Psoas muscle (tissue), 8 donors: ENCODE data around the gene CD46. TPM values are rescaled to one million over a fixed set of nuclear protein-coding genes. Genes with fewer than 3 reads are reported as not detected.

ENCODE experiments used
- ATAC-seq, 4 donors: fragments of 200-7000 bp; cut with Tn5 transposase; one replicate each; pipeline ENCODE4 v1.9.1; 2020; ENCODE audit warnings: moderate library complexity in 3 of 4, mild to moderate bottlenecking in 2 of 4
- DNase-seq, 2 donors: peaks; one replicate each; pipeline ENCODE4 v3.0.0-alpha.2; 2020
- H3K27ac ChIP-seq: fragments of 200-600 bp; one replicate; pipeline ENCODE4 v1.8.0; 2022
- H3K27me3 ChIP-seq, 3 donors: fragments of 200-600 bp in 1 of 3; one replicate each; pipeline versions ENCODE4 v1.6.1 to v1.8.0; 2013 to 2022; ENCODE audit warnings: low read length in 2 of 3, mild to moderate bottlenecking in 2 of 3, moderate library complexity in 1 of 3; ENCODE audit not compliant: insufficient read depth in 3 of 3
- H3K36me3 ChIP-seq, 2 donors: fragments of 200-600 bp in 1 of 2; one replicate each; pipeline versions ENCODE4 v1.6.1 to v1.8.0; 2013 to 2022; ENCODE audit warnings: low read depth in 1 of 2, mild to moderate bottlenecking in 1 of 2, moderate library complexity in 1 of 2; ENCODE audit not compliant: insufficient read depth in 1 of 2
- H3K4me1 ChIP-seq: fragments of 200-600 bp; one replicate; pipeline ENCODE4 v1.8.0; 2022
- H3K4me3 ChIP-seq: fragments of 200-600 bp; one replicate; pipeline ENCODE4 v1.8.0; 2022; ENCODE audit warnings: mild to moderate bottlenecking
- H3K9me3 ChIP-seq: fragments of 200-600 bp; one replicate; pipeline ENCODE4 v1.8.0; 2022
- CTCF ChIP-seq: fragments of 200-600 bp; IDR thresholded peaks from one replicate; pipeline ENCODE4 v1.8.0; 2022; ENCODE audit warnings: antibody characterized with exemption
- WGBS, 3 donors: extraction: QIAGEN DNeasy Blood & Tissue Kit; methylation state at CpG; one replicate each; pipeline versions ENCODE4 v1.1.6 to v1.1.7; 2013; 5-methylcytosine and 5-hydroxymethylcytosine counted together
- intact Hi-C, 2 donors: fragments of 100-400 bp; cut with DNase I; formaldehyde crosslinking; loops; one replicate each; pipeline versions ENCODE4 v1.11.0 to v1.14.2; 2022
- polyA plus RNA-seq, 3 donors: library from polyadenylated mRNA; stranded (reverse); fragments of 200-250 nt; gene quantifications; one replicate each; pipeline ENCODE4 v1.2.3, GENCODE V29; 2013
- total RNA-seq, 4 donors: library from RNA; stranded (reverse); fragmentation: NEBNext Ultra II Directional in 2 of 4; extraction: Animal tissue kit (Norgen Biotek cat#: 25700) in 2 of 4; gene quantifications; one replicate each; pipeline versions ENCODE4 v1.2.1 to v1.2.4, GENCODE V29; 2021 to 2023
- donor health status: healthy with polysubstance abuse.
- donor health status: DM: no; HTN: no; CAD: no; lungs with moderate emphysema.
- donor health status: Bipolar disorder and iron deficiency.
- donor health status: healthy.
- donor health status: DM: yes; HTN: yes; CAD: no.
- donor health status: DM: no; HTN: no; CAD: no.
- donor health status: DM: no; HTN: no; CAD: no.
- donor health status: DM: yes; HTN: yes; CAD: no.

Gene CD46
- total and polyA plus RNA-seq, 7 donors = 33.9 to 66.3 (median 44.1) TPM

GRCh38 chr1:207752456-207752998 lies 673 bp downstream of the CD46 start:
- no peak for TF ChIP-seq CTCF
- Histone ChIP-seq H3K36me3 (peaks cover 0 to 7% of the 10 kb centered on the region in 2 donors), H3K27ac (peak overlapping the region; percentile 78), H3K4me1 (peaks cover 41% of the 10 kb centered on the region), H3K27me3 (no peaks in the 10 kb centered on the region), H3K9me3 (no peaks in the 10 kb centered on the region), H3K4me3 (peak overlapping the region; percentile 76)
- DNase-seq = peak in 1 of 2 donors; percentile 17
- intact Hi-C loops = loop anchor here in 1 of 2 donors (5.0 kb wide), 1 partner anchor 45 kb away; no protein-coding TSS in a partner anchor
- WGBS, 3 donors = 1% methylated on average over 30 of the region's 30 CpGs
- ATAC-seq = peak; percentile 20 to 51 (median 47)

GRCh38 chr1:207753611-207754010 lies 1.8 kb downstream of the CD46 start:
- intact Hi-C loops = loop anchor here in 1 of 2 donors (5.0 kb wide), 1 partner anchor 44 kb away; no protein-coding TSS in a partner anchor
- no peak for DNase-seq
- Histone ChIP-seq H3K36me3 (peaks cover 0 to 18% of the 10 kb centered on the region in 2 donors), H3K4me1 (peaks cover 41% of the 10 kb centered on the region), H3K27me3 (no peaks in the 10 kb centered on the region), H3K4me3 (peak overlapping the region; percentile 76), H3K9me3 (no peaks in the 10 kb centered on the region), H3K27ac (no peak overlapping the region)
- TF ChIP-seq CTCF = no peak
- WGBS, 3 donors = 82 to 83% (median 82%) methylated on average over 7 of the region's 7 CpGs
- no peak for ATAC-seq

GRCh38 chr1:207754011-207754410 lies 2.2 kb downstream of the CD46 start:
- H3K27ac ChIP-seq = no peak overlapping the region
- ATAC-seq = no peak
- H3K4me1 ChIP-seq = peaks cover 41% of the 10 kb centered on the region
- TF ChIP-seq CTCF = no peak
- peak overlapping the region; percentile 76 for H3K4me3 ChIP-seq
- 68 to 81% (median 74%) methylated on average over 4 of the region's 4 CpGs for WGBS, 3 donors
- no peak for DNase-seq
- peaks cover 0 to 20% of the 10 kb centered on the region in 2 donors for H3K36me3 ChIP-seq
- H3K27me3 ChIP-seq = no peaks in the 10 kb centered on the region
- intact Hi-C loops = loop anchor here in 1 of 2 donors (5.0 kb wide), 1 partner anchor 43 kb away; no protein-coding TSS in a partner anchor
- H3K9me3 ChIP-seq = no peaks in the 10 kb centered on the region

GRCh38 chr1:207754974-207755700 lies 3.3 kb downstream of the CD46 start:
- intact Hi-C loops = loop anchor here in 1 of 2 donors (5.0 kb wide), 1 partner anchor 42 kb away; no protein-coding TSS in a partner anchor
- H3K4me1 ChIP-seq = peaks cover 41% of the 10 kb centered on the region
- DNase-seq = no peak

More at GRCh38 chr1:207754974-207755700, 3.3 kb downstream of the CD46 start:
- Histone ChIP-seq H3K4me3 (no peak overlapping the region), H3K36me3 (peaks cover 0 to 32% of the 10 kb centered on the region in 2 donors), H3K9me3 (no peaks in the 10 kb centered on the region), H3K27ac (no peak overlapping the region), H3K27me3 (no peaks in the 10 kb centered on the region)
- ATAC-seq = no peak
- no peak for TF ChIP-seq CTCF
- 44 to 74% (median 46%) methylated on average over 7 of the region's 7 CpGs for WGBS, 3 donors
